HG03095 (cell line): ENCODE results near the gene WBP1.

Experiments used
- ATAC-seq: cut with Tn5 transposase; IDR thresholded peaks from one replicate; pipeline ENCODE4 v1.9.1; 2021; ENCODE audit warnings: moderate library complexity; ENCODE audit not compliant: unreplicated experiment

WBP1 gene

GRCh38 chr2:74501335-74502071 lies 43.3 kb downstream of the WBP1 start:
- ATAC-seq = no peak

GRCh38 chr2:74502147-74502719 lies 44.0 kb downstream of the WBP1 start:
- ATAC-seq = no peak

GRCh38 chr2:74502720-74503505 lies 44.7 kb downstream of the WBP1 start:
- peak; percentile 40 for ATAC-seq

GRCh38 chr2:74503506-74504475 lies 45.6 kb downstream of the WBP1 start:
- no peak for ATAC-seq

- no peak for ATAC-seq
Measured at GRCh38 chr2:74504591-74504990, 46.4 kb downstream of the WBP1 start.

- ATAC-seq = no peak
Measured at GRCh38 chr2:74505448-74506246, 47.4 kb downstream of the WBP1 start.

- peak; percentile 84 for ATAC-seq
Measured at GRCh38 chr2:74507145-74507925, 49.1 kb downstream of the WBP1 start, which contains the start of gene PCGF1. TSS of gene PCGF1 (minus strand) at chr2:74507695. CDS start at chr2:74507668, 27 bp downstream.

- ATAC-seq = no peak
Measured at GRCh38 chr2:74507926-74508520, 49.8 kb downstream of the WBP1 start.

GRCh38 chr2:74510272-74510671 lies 52.0 kb downstream of the WBP1 start:
- no peak for ATAC-seq
